Kidney (tissue), 14 donors: ENCODE results near the gene ENPP3. TPM values are rescaled to one million over a fixed set of nuclear protein-coding genes. Genes with fewer than 3 reads are reported as not detected.

ENCODE experiments used
- DNase-seq, 5 donors: peaks; one replicate each; pipeline ENCODE4 v3.0.0-alpha.2; 2013 to 2020
- FAIRE-seq: peaks from 2 replicates; lab custom pipeline; 2012; peaks lifted over from hg19 to GRCh38; lab: Jason Lieb, UNC
- H3K27ac ChIP-seq, 2 donors: one replicate each; pipeline ENCODE4 v1.7.0; 2013; ENCODE audit warnings: low read depth in 2 of 2, low read length in 2 of 2, inconsistent platforms in 1 of 2
- H3K27me3 ChIP-seq: one replicate; pipeline ENCODE4 v1.7.1; 2013; ENCODE audit warnings: low read length, inconsistent platforms; ENCODE audit not compliant: control insufficient read depth, insufficient read depth
- H3K36me3 ChIP-seq, 3 donors: one replicate each; pipeline versions ENCODE4 v1.7.0 to v1.7.1; 2013; ENCODE audit warnings: low read length in 3 of 3, control low read depth in 1 of 3, inconsistent platforms in 1 of 3; ENCODE audit not compliant: insufficient read depth in 3 of 3, control insufficient read depth in 2 of 3
- H3K4me1 ChIP-seq, 3 donors: one replicate each; pipeline versions ENCODE4 v1.7.0 to v1.7.1; 2013; ENCODE audit warnings: low read length in 3 of 3, inconsistent platforms in 1 of 3, low read depth in 1 of 3; ENCODE audit not compliant: control insufficient read depth in 2 of 3, insufficient read depth in 2 of 3
- H3K4me3 ChIP-seq, 3 donors: one replicate each; pipeline versions ENCODE4 v1.7.0 to v1.8.1; 2013; ENCODE audit warnings: low read length in 3 of 3, control low read depth in 1 of 3, inconsistent platforms in 1 of 3
- H3K9ac ChIP-seq, 3 donors: one replicate each; pipeline versions ENCODE4 v1.7.0 to v1.7.1; 2013; ENCODE audit warnings: low read length in 3 of 3, control low read depth in 1 of 3, inconsistent platforms in 1 of 3
- H3K9me3 ChIP-seq, 3 donors: one replicate each; pipeline versions ENCODE4 v1.7.0 to v1.7.1; 2013; ENCODE audit warnings: low read length in 3 of 3, control low read depth in 1 of 3, inconsistent platforms in 1 of 3; ENCODE audit not compliant: control insufficient read depth in 2 of 3, insufficient read depth in 1 of 3
- CTCF ChIP-seq: IDR thresholded peaks from 3 replicates; pipeline ENCODE4 v1.5.1; 2012; ENCODE audit warnings: mild to moderate bottlenecking, moderate library complexity, borderline replicate concordance; ENCODE audit not compliant: insufficient read depth; ENCODE audit errors: extremely low read depth
- intact Hi-C: fragments of 100-400 bp; cut with DNase I; formaldehyde crosslinking; loops from one replicate; pipeline ENCODE4 v1.11.1; 2022
- polyA plus RNA-seq: library from polyadenylated mRNA; stranded (reverse); fragments of 350-450 nt; fragmentation: Illumina TruSeq; extraction: RNeasy Lipid Tissue Mini Kit (QIAGEN cat#74804); gene quantifications from one replicate; pipeline ENCODE4 v1.2.3, GENCODE V29; 2014; ENCODE audit warnings: low read depth, low replicate concordance; ENCODE audit not compliant: insufficient read depth
- total RNA-seq: library from RNA; stranded (reverse); fragmentation: NEBNext Ultra II Directional; extraction: Animal tissue kit (Norgen Biotek cat#: 25700); gene quantifications from one replicate; pipeline ENCODE4 v1.2.1, GENCODE V29; 2021
- donor health status: control.
- donor health status: control.
- donor health status: control.
- donor health status: control.
- donor health status: control.
- donor health status: DM: yes; HTN: yes; CAD: no.
- donor health status: Normal renal cell carcinoma (clear cell type).

The ENPP3 gene
- total and polyA plus RNA-seq, 2 donors from 2014 or later = 2.0 to 2.5 TPM

GRCh38 chr6:131717836-131718542, 80.9 kb downstream of the ENPP3 start:
- intact Hi-C loops = no loop called here
- Histone ChIP-seq H3K27me3 (no peaks in the 10 kb centered on the region), H3K4me3 (no peak overlapping the region), H3K9me3 (no peaks in the 10 kb centered on the region), H3K27ac (no peak overlapping the region), H3K36me3 (no peaks in the 10 kb centered on the region), H3K9ac (no peak overlapping the region), H3K4me1 (no peaks in the 10 kb centered on the region)
- TF ChIP-seq CTCF = no peak
- peak in 1 of 5 donors; percentile 13 for DNase-seq
- FAIRE-seq = no peak

DNA sequence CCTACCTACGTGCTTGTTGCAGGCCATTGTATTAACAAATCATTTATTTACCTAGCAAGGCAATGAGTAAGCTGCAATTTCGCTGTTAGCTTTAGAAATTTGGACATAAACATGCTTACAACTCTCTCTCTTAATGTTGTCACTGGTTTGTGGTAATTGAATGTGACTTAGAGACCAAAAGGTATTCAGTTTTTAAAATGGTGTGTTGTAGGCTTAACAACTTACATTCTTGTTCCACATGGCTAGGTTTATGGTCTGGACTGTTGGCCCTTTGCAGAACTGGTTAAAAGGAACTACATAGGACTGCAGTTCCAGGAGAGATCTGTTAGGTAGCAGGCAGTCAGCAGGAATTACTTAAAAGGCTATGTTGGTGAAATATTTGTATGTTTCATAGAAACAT, 84.1 kb downstream of the ENPP3 start:
- no peak overlapping the region for H3K27ac ChIP-seq
- no peak overlapping the region for H3K4me3 ChIP-seq
- intact Hi-C loops = no loop called here
- TF ChIP-seq CTCF = no peak
- no peaks in the 10 kb centered on the region for H3K4me1 ChIP-seq
- H3K27me3 ChIP-seq = no peaks in the 10 kb centered on the region
- no peaks in the 10 kb centered on the region for H3K36me3 ChIP-seq
- DNase-seq (peak in 3 of 5 donors; percentile 16 to 78 (median 75)), FAIRE-seq (peak; percentile 42)
- H3K9ac ChIP-seq = no peak overlapping the region
- H3K9me3 ChIP-seq = no peaks in the 10 kb centered on the region

GRCh38 chr6:131724114-131724513, 87.0 kb downstream of the ENPP3 start:
- Histone ChIP-seq H3K9me3 (no peaks in the 10 kb centered on the region), H3K9ac (no peak overlapping the region), H3K27me3 (no peaks in the 10 kb centered on the region), H3K27ac (no peak overlapping the region), H3K36me3 (peaks cover 0 to 2% (median 0%) of the 10 kb centered on the region in 3 donors), H3K4me1 (no peaks in the 10 kb centered on the region), H3K4me3 (no peak overlapping the region)
- DNase-seq = no peak
- intact Hi-C loops = no loop called here
- no peak for TF ChIP-seq CTCF
- no peak for FAIRE-seq

DNA sequence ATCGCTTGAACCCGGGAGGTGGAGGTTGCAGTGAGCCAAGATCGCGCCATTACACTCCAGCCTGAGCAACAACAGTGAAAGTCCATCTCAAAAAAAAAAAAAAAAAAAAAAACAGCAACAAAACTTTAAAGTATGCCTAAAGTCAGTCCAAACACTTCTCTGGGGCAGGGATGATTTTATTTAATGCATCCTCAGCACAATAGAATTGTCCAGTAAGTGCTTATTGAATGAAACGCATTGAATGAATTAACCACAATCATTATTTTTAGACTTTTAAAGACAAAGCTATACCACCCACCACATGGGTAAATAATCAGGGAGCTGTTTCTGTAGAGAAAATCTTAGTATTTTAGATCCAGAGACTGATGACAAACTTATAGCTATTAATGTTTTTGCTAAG, 90.4 kb downstream of the ENPP3 start:
- TF ChIP-seq CTCF = no peak
- Histone ChIP-seq H3K27me3 (no peaks in the 10 kb centered on the region), H3K4me3 (no peak overlapping the region), H3K9me3 (no peaks in the 10 kb centered on the region), H3K9ac (no peak overlapping the region), H3K27ac (no peak overlapping the region), H3K4me1 (no peaks in the 10 kb centered on the region), H3K36me3 (peaks cover 0 to 2% (median 0%) of the 10 kb centered on the region in 3 donors)
- no peak for DNase-seq
- intact Hi-C loops = no loop called here
- FAIRE-seq = no peak
